ENCODE results near the gene SGO2. TPM values are rescaled to one million over a fixed set of nuclear protein-coding genes. Genes with fewer than 3 reads are reported as not detected.

SGO2 gene
- total and polyA plus RNA-seq, 2 of the 13 experiments (the other 11 are each of a cell fraction or from before 2014, with no cell fraction given): 5.1 to 16.2 TPM

DNA sequence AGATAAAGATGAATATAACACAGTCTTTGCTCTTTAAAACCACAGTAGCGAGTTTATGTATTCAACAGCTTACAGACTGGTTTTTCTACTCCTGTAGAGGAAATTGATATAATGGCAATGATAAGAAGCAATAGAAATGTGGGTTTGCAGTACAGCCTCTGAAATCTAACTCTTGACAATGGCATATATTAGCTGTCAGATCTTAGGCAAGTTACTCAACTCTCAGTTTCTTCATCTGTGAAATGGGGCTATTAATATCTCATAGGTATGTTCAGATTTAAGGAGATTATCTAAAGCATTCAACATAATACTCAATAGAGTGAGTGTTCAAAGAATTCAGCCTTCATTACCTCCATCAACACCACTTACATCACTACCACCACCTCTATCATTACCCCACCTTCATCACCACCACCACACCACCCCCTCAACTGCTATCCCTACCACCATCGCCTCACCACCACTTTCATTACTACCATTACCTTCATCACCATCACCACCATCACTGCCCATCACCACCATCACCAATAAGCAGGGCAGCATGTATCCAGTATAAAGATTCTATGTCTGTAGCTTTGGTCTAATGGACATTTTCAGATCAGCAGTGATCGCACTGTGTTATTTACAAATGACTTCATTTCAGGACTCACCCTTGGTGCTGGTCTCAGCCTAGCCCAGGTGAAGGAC is 82.5 kb downstream of the SGO2 start:
- WGBS (ENCODE audit: low lambda C conversion rate): 61% methylated on average over 3 of the region's 3 CpGs
- Histone ChIP-seq H3K79me2 (ENCODE audit: insufficient read depth, low read length) (no peaks in the 10 kb centered on the region), H3K4me2 (ENCODE audit: low read depth, low read length) (no peak overlapping the region), H3K27me3 (ENCODE audit: control insufficient read depth in 1 of 2, insufficient read depth in 2 of 2, low read length in 2 of 2) (no peaks in the 10 kb centered on the region), H3K4me1 (ENCODE audit: insufficient read depth, low read length) (peaks cover 15% of the 10 kb centered on the region), H3K9me3 (ENCODE audit: low read length) (no peaks in the 10 kb centered on the region), H3K27ac (ENCODE audit: extremely low read length, insufficient read depth, low read length) (no peak overlapping the region), H3K4me3 (replicated peaks in 1 of 3; ENCODE audit: insufficient read depth in 1 of 3, low read depth in 2 of 3, low read length in 3 of 3) (no peak overlapping the region), H3K36me3 (replicated peaks in 1 of 2; ENCODE audit: control insufficient read depth in 1 of 2, insufficient read depth in 2 of 2, low read length in 2 of 2) (no peaks in the 10 kb centered on the region), H2AFZ (ENCODE audit: low read length) (no peak overlapping the region), H4K20me1 (ENCODE audit: insufficient read depth, low read length) (no peaks in the 10 kb centered on the region), H3K9ac (ENCODE audit: insufficient read depth, low read depth, low read length) (no peak overlapping the region)
- TF ChIP-seq NBN (conservative IDR thresholded peaks at IDR 0.05): no peak
- TF ChIP-seq ZNF629 (CRISPR knock-in tag; conservative IDR thresholded peaks at IDR 0.05): peak; percentile 39
- no peak for TF ChIP-seq USF2 (IDR thresholded peaks at IDR 0.05; ENCODE audit: low read depth, low read length)
- TF ChIP-seq USF2 (CRISPR knock-in tag; IDR thresholded peaks at IDR 0.05; ENCODE audit: borderline replicate concordance): no peak
- FAIRE-seq: no peak
- in situ Hi-C loops (cut with HindIII; ENCODE audit: extremely low pct_ligation_motif_present, low pct_unique_long_range_greater_than_20kb): no loop called here
- POLR2A ChIA-PET: interaction anchor here (1.1 kb wide), 1 partner anchor 22 kb away, joined by 4 read pairs; the partner anchor contains the start of gene AOX1
- intact Hi-C loops (cut with micrococcal nuclease; ENCODE audit: unreplicated experiment): no loop called here
- ATAC-seq: no peak
- no peak for DNase-seq (ENCODE audit: low spot score)
- CTCF ChIA-PET (ENCODE audit: low intra/inter-chr PET ratio, low total read pairs): no interaction called here
- no TSS peak for BruUV-seq (replicated peaks)

- no TSS peak for BruUV-seq (replicated peaks)
- Histone ChIP-seq H3K79me2 (ENCODE audit: insufficient read depth, low read length) (no peaks in the 10 kb centered on the region), H3K27ac (ENCODE audit: extremely low read length, insufficient read depth, low read length) (no peak overlapping the region), H3K9me3 (ENCODE audit: low read length) (no peaks in the 10 kb centered on the region), H3K36me3 (replicated peaks in 1 of 2; ENCODE audit: control insufficient read depth in 1 of 2, insufficient read depth in 2 of 2, low read length in 2 of 2) (no peaks in the 10 kb centered on the region), H3K9ac (ENCODE audit: insufficient read depth, low read depth, low read length) (no peak overlapping the region), H4K20me1 (ENCODE audit: insufficient read depth, low read length) (no peaks in the 10 kb centered on the region), H3K27me3 (ENCODE audit: control insufficient read depth in 1 of 2, insufficient read depth in 2 of 2, low read length in 2 of 2) (no peaks in the 10 kb centered on the region), H3K4me3 (replicated peaks in 1 of 3; ENCODE audit: insufficient read depth in 1 of 3, low read depth in 2 of 3, low read length in 3 of 3) (no peak overlapping the region), H3K4me2 (ENCODE audit: low read depth, low read length) (no peak overlapping the region), H3K4me1 (ENCODE audit: insufficient read depth, low read length) (peaks cover 9% of the 10 kb centered on the region), H2AFZ (ENCODE audit: low read length) (no peak overlapping the region)
- in situ Hi-C loops (cut with HindIII; ENCODE audit: extremely low pct_ligation_motif_present, low pct_unique_long_range_greater_than_20kb) (no loop called here), intact Hi-C loops (cut with micrococcal nuclease; ENCODE audit: unreplicated experiment) (no loop called here)
- no peak for DNase-seq (ENCODE audit: low spot score)
- no peak; the same call in 2 of the 3 replicates for ATAC-seq
- FAIRE-seq: no peak
- ChIA-PET POLR2A (interaction anchor here (1.1 kb wide), 1 partner anchor 23 kb away, joined by 4 read pairs; the partner anchor contains the start of gene AOX1), CTCF (ENCODE audit: low intra/inter-chr PET ratio, low total read pairs) (no interaction called here)
- TF ChIP-seq FOSL2 (CRISPR knock-in tag; IDR thresholded peaks at IDR 0.05) (no peak), CEBPZ (IDR thresholded peaks at IDR 0.05; ENCODE audit: low read length) (no peak)
Observed at GRCh38 chr2:200609028-200609614, 83.1 kb downstream of the SGO2 start.

All from HepG2 (cell line).